ENCODE data around the gene HERC3.

Gene HERC3

DNA sequence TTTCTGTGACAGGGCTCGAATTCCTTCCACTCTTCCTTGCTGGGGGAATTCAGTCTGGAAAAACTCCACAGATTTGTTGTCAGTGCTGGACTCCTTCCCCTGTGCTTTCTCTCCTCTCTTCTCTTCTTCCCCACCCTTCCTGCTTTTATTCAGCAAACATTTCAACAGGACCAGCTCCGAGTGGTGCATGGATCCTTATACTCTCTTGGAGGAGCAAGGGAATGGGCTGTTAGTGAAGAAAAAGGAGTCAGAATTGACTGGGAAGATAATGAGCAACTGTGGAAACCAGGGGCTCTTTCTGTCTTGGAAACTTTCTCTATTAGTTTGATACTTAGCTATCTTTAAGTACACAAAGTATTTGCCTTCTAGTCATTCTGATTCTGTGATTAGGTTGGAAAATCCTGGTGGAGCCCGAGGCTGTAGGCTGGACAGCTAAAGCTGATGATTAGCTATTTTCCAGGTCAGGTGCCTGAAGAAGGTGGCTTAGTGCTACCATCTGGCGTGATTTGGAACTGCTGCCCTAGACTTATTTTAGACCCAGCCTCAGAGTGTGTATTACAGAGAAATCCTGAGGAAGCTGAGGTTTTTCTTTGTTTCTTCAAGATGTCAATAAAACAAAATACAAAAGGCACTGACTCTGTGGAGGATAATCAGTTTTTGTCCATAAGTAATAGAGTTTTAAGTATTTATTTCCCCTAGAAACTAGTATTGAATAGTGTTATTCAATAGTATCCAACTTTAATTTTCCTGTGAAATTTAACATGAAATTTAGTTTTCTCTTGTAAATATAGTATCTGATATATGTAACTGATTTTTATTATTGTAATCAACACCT is 67.0 kb downstream of the HERC3 start:
- FAIRE-seq (no peak), DNase-seq (ENCODE audit: low spot score) (peak; percentile 39)

DNA sequence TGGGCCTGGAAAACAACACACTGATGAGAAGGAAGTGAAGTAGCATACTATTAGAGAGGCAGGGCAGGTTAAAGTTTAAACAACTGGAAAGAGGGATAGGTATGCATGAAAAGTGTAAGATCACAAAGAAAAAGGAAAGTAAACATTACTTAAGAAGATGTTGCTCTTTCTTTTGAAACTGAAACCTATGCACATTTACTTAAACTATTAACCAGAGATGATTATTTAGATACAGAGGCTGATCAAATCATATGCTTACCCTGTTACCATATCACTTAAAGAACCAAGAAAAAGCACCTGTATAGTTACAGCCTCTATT is 67.6 kb downstream of the HERC3 start:
- no peak for DNase-seq (ENCODE audit: low spot score)
- no peak for FAIRE-seq

DNA sequence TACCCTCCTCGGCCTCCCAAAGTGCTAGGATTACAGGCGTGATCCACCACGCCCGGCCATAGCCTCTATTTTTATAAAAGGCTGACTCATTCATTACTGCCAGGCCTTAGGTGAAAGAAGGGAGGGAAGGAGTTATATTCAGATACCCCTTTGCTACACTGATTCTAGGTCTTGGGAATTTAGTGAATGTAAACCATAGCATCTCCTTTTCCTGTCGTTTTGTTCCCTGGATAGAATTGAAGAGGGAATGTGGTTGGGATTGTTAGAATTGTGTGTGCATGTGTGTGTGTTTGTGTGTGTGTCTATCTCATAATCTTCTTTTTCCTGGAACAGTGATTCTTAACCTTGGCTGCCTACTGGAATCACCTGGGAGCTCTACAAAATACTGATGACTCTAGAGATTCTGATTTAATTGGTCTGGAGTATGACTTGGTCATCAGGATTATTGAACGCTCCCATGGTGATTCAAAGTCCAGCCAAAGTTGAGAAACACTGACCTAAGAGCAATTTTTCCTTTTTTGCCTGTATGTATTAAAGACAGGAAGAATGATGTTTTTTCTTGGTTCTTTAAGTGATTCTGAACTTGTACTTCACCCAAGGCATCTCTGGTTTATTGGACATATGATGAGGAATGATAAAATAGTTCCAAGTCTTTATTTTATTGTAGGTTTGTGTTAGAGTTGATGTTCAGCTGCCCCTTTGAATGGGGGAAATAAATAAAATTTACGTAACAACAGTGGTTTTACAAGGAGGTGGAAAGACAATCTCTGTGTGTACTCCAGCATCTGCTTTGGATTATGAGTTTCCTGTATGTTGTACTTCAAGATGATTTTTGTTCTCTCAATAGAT is 68.4 kb downstream of the HERC3 start:
- no peak for DNase-seq (ENCODE audit: low spot score)
- FAIRE-seq, result no peak

DNA sequence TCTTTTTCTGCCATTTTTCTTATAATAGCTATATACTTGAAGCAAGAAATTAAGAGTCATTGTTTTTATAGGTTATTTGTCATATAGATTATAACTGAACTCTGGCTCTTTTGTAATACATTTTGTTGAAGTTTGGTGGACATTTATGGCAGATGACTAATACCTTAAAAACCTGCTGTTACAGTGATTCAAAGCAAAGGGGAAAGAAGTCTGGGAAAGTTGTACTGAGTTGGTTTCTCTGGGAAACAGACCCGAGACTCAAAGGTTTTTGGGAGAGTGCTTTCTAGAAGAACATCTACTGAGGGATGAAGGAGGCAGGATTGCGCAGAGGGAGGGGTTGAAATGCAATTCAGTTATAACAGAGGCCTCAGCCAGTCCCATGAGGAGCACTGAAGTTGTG is 69.5 kb downstream of the HERC3 start:
- FAIRE-seq (no peak), DNase-seq (ENCODE audit: low spot score) (no peak)

GRCh38 chr4:88672987-88673386 is 80.7 kb downstream of the HERC3 start:
- FAIRE-seq, result no peak
- no peak for DNase-seq (ENCODE audit: low spot score)

GRCh38 chr4:88673886-88674285 is 81.6 kb downstream of the HERC3 start:
- FAIRE-seq (no peak), DNase-seq (ENCODE audit: low spot score) (no peak)

DNA sequence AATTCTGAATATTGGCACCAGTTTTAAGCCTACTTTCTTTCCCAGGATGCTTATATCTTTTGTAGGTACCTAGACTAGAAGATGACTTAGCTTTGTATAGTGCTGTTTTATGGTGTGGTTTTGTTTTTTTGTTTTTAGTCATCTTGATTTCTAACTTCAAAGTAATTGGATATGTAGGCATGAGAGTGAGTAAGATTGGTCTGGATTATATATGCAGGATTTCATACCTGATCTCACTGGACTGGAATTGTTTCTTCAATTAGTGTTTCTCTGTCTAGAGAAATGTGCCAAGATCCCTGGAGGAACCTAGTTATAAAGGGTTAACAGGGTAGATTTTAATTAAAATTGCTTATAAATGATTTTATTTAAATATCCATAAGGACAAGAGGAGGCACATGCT is 82.3 kb downstream of the HERC3 start:
- DNase-seq (ENCODE audit: low spot score) (no peak), FAIRE-seq (no peak)

- DNase-seq (ENCODE audit: low spot score) (no peak), FAIRE-seq (no peak)
Measured at GRCh38 chr4:88674979-88675378, 82.7 kb downstream of the HERC3 start.

GRCh38 chr4:88675543-88675942 is 83.3 kb downstream of the HERC3 start:
- no peak for FAIRE-seq
- no peak for DNase-seq (ENCODE audit: low spot score)

- FAIRE-seq (no peak), DNase-seq (ENCODE audit: low spot score) (no peak)
Measured at GRCh38 chr4:88681209-88681608, 88.9 kb downstream of the HERC3 start.

DNA sequence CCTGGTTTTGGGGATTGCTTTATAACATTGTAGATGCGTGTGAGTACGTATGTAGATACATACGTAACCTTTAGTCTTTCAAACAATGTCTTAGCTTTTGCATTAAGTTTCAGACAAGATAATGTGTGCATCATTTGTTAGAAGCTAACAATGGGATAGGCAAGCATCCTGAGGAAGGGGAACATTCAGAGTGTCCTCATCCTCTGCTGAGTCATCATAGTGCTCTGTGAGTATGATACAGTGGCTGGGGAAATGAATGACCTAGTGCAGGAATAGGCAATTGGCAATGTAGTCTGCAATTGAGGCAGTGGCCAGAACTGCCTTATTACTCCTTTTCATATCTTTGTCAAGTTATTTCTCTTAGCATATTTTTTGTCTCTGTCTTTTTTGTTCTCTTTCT is 98.1 kb downstream of the HERC3 start:
- DNase-seq (ENCODE audit: low spot score), result peak; percentile 40
- peak; percentile 35 for FAIRE-seq

DNA sequence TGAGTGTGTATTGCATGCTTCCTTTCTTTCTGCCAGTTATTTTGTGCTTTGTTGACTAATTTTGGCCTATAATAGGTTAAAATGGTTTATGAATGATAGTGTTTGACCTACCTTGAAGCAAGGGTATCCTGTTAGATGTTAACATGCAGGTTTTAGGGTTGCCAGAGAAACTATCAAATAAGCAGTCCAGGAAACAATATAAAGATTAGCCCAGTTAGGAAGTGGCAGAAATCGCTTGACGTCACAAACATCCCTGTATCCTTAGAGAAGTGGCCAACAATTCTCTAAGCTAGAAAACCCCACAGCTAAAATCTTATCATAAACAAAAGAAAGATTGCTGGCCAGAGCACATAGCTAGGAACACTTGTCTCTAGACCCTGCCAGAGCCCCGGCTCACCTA is 101.5 kb downstream of the HERC3 start:
- no peak for FAIRE-seq
- DNase-seq (ENCODE audit: low spot score), result no peak

- FAIRE-seq (no peak), DNase-seq (ENCODE audit: low spot score) (no peak)
Measured at GRCh38 chr4:88696630-88697029, 104.3 kb downstream of the HERC3 start.

DNA sequence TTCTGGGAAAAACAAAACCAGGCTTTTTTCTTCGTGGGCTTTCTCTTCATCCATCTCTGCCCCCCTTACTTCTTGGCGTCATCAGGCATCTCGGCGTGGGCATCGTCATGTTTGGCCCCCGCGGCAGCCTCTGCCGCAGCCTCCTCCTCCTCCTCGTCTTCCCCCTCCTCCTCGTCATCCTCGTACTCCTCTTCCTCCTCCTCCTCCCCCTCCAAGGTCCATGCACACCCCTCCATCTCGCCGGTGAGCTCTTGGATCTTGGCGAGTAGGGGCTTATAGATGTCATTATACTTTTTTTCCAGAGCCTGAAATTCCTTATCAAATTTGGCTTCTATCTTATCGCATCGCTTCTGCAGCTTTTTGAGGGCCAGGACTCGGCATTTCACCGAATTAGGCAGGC is 104.9 kb downstream of the HERC3 start:
- no peak for DNase-seq (ENCODE audit: low spot score)
- no peak for FAIRE-seq

DNA sequence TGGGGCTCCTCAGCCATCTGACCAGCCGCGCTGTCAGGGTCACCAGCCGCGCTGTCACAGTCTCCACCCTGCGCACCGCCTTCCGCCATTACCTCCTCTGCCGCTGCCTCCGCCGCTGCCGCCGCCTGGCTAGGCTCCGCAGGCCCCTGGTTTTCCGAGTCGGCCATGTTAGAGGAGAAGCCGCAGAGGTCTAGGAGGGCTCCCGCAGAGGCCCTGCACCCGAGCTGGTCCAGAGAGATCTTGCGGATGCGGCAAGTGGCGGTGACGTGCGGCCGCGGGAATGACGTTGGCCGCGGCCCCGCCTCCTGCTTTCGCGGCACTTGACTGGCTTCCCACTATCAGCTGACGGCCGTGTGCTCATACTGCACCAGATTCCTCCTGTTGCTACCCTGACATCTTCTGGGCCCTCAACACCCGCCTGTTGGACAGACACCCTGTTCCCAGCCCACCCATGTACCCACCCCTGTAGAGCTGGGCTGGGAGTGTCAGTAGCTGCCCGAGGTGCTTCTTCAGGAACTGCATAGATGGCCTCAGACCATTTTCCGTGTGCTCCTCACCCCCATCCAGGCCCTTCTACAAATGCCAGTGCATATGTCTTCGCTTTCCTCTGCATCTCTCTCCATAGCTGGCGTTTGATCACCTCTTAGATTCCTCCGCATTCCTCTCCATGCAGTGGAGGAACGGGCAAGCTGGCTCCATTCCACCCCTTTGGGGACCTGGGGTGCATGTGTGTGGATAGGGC is 105.5 kb downstream of the HERC3 start, which contains the start of gene NAP1L5:
Gene NAP1L5 (minus strand): TSS at position 242 of the 742 bp plus-strand sequence. CDS start 75 bp downstream, at position 167.
- DNase-seq (ENCODE audit: low spot score) (peak; percentile 10), FAIRE-seq (no peak)

DNA sequence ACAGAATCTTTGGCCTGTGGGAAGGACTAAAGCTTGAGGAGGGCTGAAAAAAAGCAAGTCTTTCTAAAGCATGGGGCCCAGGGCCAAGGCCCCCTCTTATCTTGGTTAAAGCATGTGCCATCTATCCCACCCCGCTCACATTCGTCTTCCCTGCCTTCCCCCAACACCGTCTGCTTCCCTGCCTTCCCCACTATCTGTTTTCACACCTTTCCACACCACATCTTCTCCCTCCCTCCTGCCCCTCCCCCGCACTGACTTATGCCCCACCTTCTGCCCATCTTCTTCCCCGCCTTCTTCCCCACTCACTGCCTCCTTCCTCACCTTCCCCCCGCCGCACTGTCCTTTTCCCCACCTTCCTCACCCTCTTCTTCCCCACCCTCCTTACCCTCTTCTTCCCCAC is 106.2 kb downstream of the HERC3 start:
- FAIRE-seq, result no peak
- no peak for DNase-seq (ENCODE audit: low spot score)

- FAIRE-seq (no peak), DNase-seq (ENCODE audit: low spot score) (no peak)
Measured at GRCh38 chr4:88702782-88703181, 110.5 kb downstream of the HERC3 start.

DNA sequence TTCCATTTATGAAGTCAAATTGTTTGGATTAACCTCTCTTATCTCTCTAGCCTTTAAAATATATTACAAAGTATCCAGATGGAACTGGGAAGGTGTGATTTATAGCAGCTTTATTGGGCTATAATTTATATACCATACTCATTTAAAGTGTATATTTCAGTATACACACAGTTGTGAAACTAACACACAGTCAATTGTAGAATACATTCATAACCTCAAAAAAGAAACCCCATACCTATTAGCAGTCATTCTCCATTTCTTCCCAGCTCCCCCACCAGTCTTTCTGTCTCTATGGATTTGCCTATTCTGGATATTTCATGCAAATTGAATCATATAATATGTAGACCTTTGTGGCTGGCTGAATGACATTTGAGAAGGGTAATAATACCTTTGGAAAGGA is 112.9 kb downstream of the HERC3 start:
- FAIRE-seq, result no peak
- no peak for DNase-seq (ENCODE audit: low spot score)

DNA sequence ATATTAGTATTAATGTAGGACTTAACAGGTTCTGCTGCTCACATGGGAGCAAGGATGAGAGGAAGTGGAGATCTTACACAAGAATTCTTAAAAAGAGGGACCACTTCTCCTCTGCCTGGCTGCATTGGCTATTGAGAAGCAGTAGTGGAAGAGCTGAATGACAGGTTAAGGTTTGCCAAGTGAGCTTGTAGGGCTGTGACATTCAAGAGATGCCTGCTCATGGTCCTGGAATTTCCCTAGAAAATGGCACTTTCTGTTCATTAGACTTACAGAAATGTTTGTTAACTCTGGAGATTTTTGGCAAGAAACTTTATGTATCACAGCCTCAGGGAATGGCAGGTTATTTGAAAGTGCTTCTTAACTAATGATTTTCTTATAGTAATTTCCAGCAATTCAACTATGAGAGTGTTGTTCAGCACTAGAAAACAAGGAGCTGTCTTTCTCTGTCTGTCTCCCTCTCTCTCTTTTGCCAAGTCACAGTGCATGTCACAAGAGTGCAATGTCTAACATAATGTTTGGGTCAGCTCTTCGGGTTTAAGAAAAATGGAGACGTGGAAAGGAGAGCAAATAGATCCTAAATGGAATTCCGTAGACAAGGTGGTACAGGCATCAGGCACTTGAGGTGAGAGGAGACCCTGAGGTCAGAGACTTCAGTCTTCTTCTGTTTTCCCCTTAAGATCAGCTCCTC is 113.7 kb downstream of the HERC3 start:
- no peak for FAIRE-seq
- no peak for DNase-seq (ENCODE audit: low spot score)

GRCh38 chr4:88706574-88706973 is 114.3 kb downstream of the HERC3 start:
- FAIRE-seq (no peak), DNase-seq (ENCODE audit: low spot score) (peak; percentile 23)

DNA sequence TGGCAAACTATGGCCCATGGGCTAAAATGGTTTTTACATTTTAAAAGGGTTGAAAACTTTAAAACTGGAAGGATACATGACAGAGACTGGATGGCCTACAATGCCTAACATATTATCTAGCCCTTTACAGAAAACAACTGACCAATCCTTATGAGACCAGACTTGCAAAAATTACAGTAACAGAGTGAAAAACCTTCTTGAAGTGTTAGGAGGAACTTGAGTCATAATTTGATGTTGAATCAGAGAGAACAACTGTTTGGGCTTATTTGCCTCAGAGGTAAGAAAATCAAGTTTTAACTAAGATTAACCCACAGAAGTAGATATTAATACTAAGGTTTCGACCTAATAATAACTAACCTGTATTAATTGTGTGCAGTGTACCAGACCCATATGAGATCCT is 117.7 kb downstream of the HERC3 start:
- no peak for FAIRE-seq
- no peak for DNase-seq (ENCODE audit: low spot score)

All from RCC 7860 (cell line).